Stimulated activated CD8-positive, alpha-beta memory T cell treated with anti-CD3 and anti-CD28 coated beads, Interleukin-7, amount 100 ng/mL, for 24 hours (primary cell): Measurements from ENCODE around the gene PYCARD.
"Not testable (repeated sequence)": the region's sequence is repeated elsewhere in the genome, so short reads cannot be mapped to it uniquely, and the experiment has no call there.

Experiments
- DNase-seq: peaks from one replicate; pipeline ENCODE4 v3.0.0-alpha.2; 2020; ENCODE audit warnings: low read depth

Gene PYCARD

GRCh38 chr16:31202414-31203375 lies at the start of gene PYCARD:
TSS of gene PYCARD (minus strand) at chr16:31202760. CDS start at chr16:31202690, 70 bp downstream.
- no peak for DNase-seq

GRCh38 chr16:31251435-31251834 lies 48.9 kb upstream of the PYCARD start:
- DNase-seq, result no peak

- no peak for DNase-seq
Measured at GRCh38 chr16:31250782-31251384, 48.3 kb upstream of the PYCARD start.

- DNase-seq, result no peak
Measured at GRCh38 chr16:31248344-31248743, 45.8 kb upstream of the PYCARD start.

- no peak for DNase-seq
Measured at GRCh38 chr16:31246296-31246695, 43.7 kb upstream of the PYCARD start.

GRCh38 chr16:31245598-31245997 lies 43.0 kb upstream of the PYCARD start:
- DNase-seq, result not testable (repeated sequence)

- no peak for DNase-seq
Measured at GRCh38 chr16:31243734-31244670, 41.4 kb upstream of the PYCARD start.

GRCh38 chr16:31242206-31242605 lies 39.6 kb upstream of the PYCARD start:
- no peak for DNase-seq

GRCh38 chr16:31238041-31238440 lies 35.5 kb upstream of the PYCARD start:
- no peak for DNase-seq

- DNase-seq, result no peak
Measured at GRCh38 chr16:31229501-31229900, 26.9 kb upstream of the PYCARD start.

GRCh38 chr16:31228206-31228605 lies 25.6 kb upstream of the PYCARD start:
- no peak for DNase-seq

- no peak for DNase-seq
Measured at GRCh38 chr16:31225193-31225592, 22.6 kb upstream of the PYCARD start.

GRCh38 chr16:31224092-31224955 lies 21.8 kb upstream of the PYCARD start:
- no peak for DNase-seq

- DNase-seq, result no peak
Measured at GRCh38 chr16:31223044-31223443, 20.5 kb upstream of the PYCARD start.

GRCh38 chr16:31221357-31222160 lies 19.0 kb upstream of the PYCARD start:
- DNase-seq, result no peak

GRCh38 chr16:31219154-31219741 lies 16.7 kb upstream of the PYCARD start:
- no peak for DNase-seq

GRCh38 chr16:31217136-31217530 lies 14.6 kb upstream of the PYCARD start:
- no peak for DNase-seq

- DNase-seq, result no peak
Measured at GRCh38 chr16:31216422-31217135, 14.0 kb upstream of the PYCARD start, which contains the start of gene PYDC1. TSS of gene PYDC1 (minus strand) at chr16:31217135. CDS start at chr16:31217028, 107 bp downstream.
